SU-DHL-6 (cell line): ENCODE measurements around the gene ENTR1.

Experiments used
- H2AFZ ChIP-seq: fragments of 200-600 bp; sonication (generic); 2 replicates; pipeline ENCODE4 v1.6.1; 2014; ENCODE audit warnings: low read depth, mild to moderate bottlenecking, moderate library complexity, mixed read lengths, antibody characterized with exemption, low read length; ENCODE audit not compliant: severe bottlenecking
- H3F3A ChIP-seq: fragments of 200-600 bp; shearing (Covaris generic); 2 replicates; pipeline ENCODE4 v1.6.0; 2016; ENCODE audit warnings: antibody characterized with exemption, mild to moderate bottlenecking; ENCODE audit not compliant: insufficient read depth
- H3K27ac ChIP-seq: fragments of 200-600 bp; sonication (generic); 2 replicates; pipeline ENCODE4 v1.5.1; 2016; ENCODE audit warnings: low read depth, mild to moderate bottlenecking, low read length, moderate library complexity, mixed read lengths
- H3K27me3 ChIP-seq: fragments of 200-600 bp; sonication (generic), shearing (Covaris generic); 2 replicates; pipeline ENCODE4 v1.6.0; 2014; ENCODE audit warnings: mild to moderate bottlenecking, low read length
- H3K36me3 ChIP-seq: fragments of 200-600 bp; sonication (generic); 2 replicates; pipeline ENCODE4 v1.6.1; 2014; ENCODE audit warnings: mild to moderate bottlenecking, low read length, mixed read lengths
- H3K4me2 ChIP-seq: fragments of 300-600, 200-600 bp; shearing (Covaris generic), sonication (generic); 2 replicates; pipeline ENCODE4 v1.6.0; 2014; ENCODE audit warnings: low read length, low read depth, mild to moderate bottlenecking; ENCODE audit not compliant: poor library complexity, severe bottlenecking
- H3K4me3 ChIP-seq: fragments of 200-600 bp; sonication (generic); 2 replicates; pipeline ENCODE4 v1.5.1; 2014; ENCODE audit warnings: antibody characterized with exemption, low read length, mild to moderate bottlenecking, mixed read lengths; ENCODE audit not compliant: insufficient read depth, poor library complexity, severe bottlenecking
- H3K79me2 ChIP-seq: fragments of 200-600 bp; sonication (generic); 2 replicates; pipeline ENCODE4 v1.6.1; 2014; ENCODE audit warnings: mild to moderate bottlenecking, low read length, moderate library complexity; ENCODE audit not compliant: insufficient read depth
- H3K9ac ChIP-seq: fragments of 200-600 bp; sonication (generic); 2 replicates; pipeline ENCODE4 v1.7.0; 2014; ENCODE audit warnings: mild to moderate bottlenecking, low read length
- H3K9me2 ChIP-seq: fragments of 200-600 bp; sonication (generic); replicated peaks from 2 replicates; pipeline ENCODE4 v1.6.1; 2014; ENCODE audit warnings: low read length; ENCODE audit not compliant: insufficient read depth
- H3K9me3 ChIP-seq: fragments of 200-600 bp; sonication (generic); 2 replicates; pipeline ENCODE4 v1.6.1; 2014; ENCODE audit warnings: low read length, mixed read lengths; ENCODE audit not compliant: insufficient read depth
- H4K20me1 ChIP-seq: fragments of 200-600 bp; sonication (generic); 2 replicates; pipeline ENCODE4 v1.6.1; 2014; ENCODE audit warnings: low read depth, mild to moderate bottlenecking, antibody characterized with exemption, low read length, moderate library complexity, mixed read lengths
- CTCF ChIP-seq: fragments of 200-600 bp; sonication (generic); IDR thresholded peaks from one replicate; pipeline ENCODE4 v1.5.1; 2017; ENCODE audit warnings: antibody characterized with exemption, mild to moderate bottlenecking, low read length, moderate library complexity; ENCODE audit not compliant: insufficient read depth, poor library complexity, severe bottlenecking
- EZH2phosphoT487 ChIP-seq: fragments of 200-600 bp; sonication (generic), shearing (Covaris generic); conservative IDR thresholded peaks from 2 replicates; pipeline ENCODE4 v1.6.1; 2018; ENCODE audit warnings: mild to moderate bottlenecking, antibody characterized with exemption, low read length, moderate library complexity, mixed read lengths

Gene ENTR1

DNA sequence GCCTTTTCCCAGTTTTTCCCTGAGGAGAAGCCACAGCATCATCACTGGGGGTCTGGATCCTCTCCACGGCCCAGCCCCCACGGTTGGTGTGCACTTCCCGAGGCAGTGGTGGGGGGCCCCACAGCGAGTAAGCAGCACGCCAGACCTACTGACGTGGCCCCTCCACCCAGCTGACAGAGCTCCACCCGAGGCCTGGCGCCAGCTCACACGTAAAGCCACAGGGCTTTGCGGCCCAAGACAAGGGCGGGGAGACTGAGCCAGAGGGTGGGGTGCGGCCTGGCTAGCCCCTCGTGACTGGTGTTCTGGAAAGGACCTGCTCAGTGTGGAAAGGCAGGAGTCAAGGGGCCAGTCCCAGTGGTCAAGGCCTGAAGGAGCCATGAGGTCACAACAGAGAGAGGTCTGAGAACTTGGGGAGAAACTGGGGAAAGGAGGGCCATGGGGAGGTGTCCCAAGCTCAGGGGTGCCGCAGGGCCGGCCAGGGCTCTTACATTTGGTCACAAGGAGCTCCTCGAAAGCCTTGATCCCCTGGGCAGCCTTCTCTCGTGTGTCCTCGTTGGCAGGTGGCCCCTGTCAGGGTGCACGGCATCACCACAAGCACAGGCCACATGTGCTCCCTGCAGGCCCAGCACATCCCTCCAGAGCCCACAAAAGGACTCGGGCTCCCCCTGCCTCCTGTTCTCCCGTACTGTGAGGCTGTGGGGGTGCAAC lies 15.9 kb downstream of the ENTR1 start:
- no peak for TF ChIP-seq EZH2phosphoT487
- no peak for TF ChIP-seq CTCF
- Histone ChIP-seq H3K79me2 (peaks cover 18% of the 10 kb centered on the region), H3K4me3 (no peak overlapping the region), H2AFZ (no peak overlapping the region), H3K27me3 (no peaks in the 10 kb centered on the region), H3K36me3 (no peaks in the 10 kb centered on the region; the same call in 1 of the 2 replicates), H3F3A (no peaks in the 10 kb centered on the region), H4K20me1 (no peaks in the 10 kb centered on the region; the same call in 1 of the 2 replicates), H3K9me2 (no peaks in the 10 kb centered on the region), H3K4me2 (no peak overlapping the region), H3K9ac (no peak overlapping the region), H3K9me3 (no peaks in the 10 kb centered on the region), H3K27ac (no peak overlapping the region)

- H3K9me2 ChIP-seq: no peaks in the 10 kb centered on the region
- no peak overlapping the region for H3K4me2 ChIP-seq
- no peak for TF ChIP-seq EZH2phosphoT487
- TF ChIP-seq CTCF: no peak
- H3K36me3 ChIP-seq: no peaks in the 10 kb centered on the region; the same call in 1 of the 2 replicates
- H3K27ac ChIP-seq: no peak overlapping the region
- no peaks in the 10 kb centered on the region for H3K9me3 ChIP-seq
- H3F3A ChIP-seq: no peaks in the 10 kb centered on the region
- no peak overlapping the region for H2AFZ ChIP-seq
- no peak overlapping the region for H3K9ac ChIP-seq
- no peaks in the 10 kb centered on the region for H4K20me1 ChIP-seq
- peaks cover 9% of the 10 kb centered on the region for H3K79me2 ChIP-seq
- no peaks in the 10 kb centered on the region for H3K27me3 ChIP-seq
- H3K4me3 ChIP-seq: no peak overlapping the region
Measured at GRCh38 chr9:136393531-136393930, 16.9 kb downstream of the ENTR1 start.

GRCh38 chr9:136392538-136393449 lies 17.6 kb downstream of the ENTR1 start:
- Histone ChIP-seq H4K20me1 (no peaks in the 10 kb centered on the region), H3K79me2 (peaks cover 1% of the 10 kb centered on the region; the same call in 1 of the 2 replicates), H3K9ac (no peak overlapping the region), H3K9me2 (no peaks in the 10 kb centered on the region), H3K4me2 (no peak overlapping the region), H3K4me3 (no peak overlapping the region), H3K9me3 (no peaks in the 10 kb centered on the region), H3K27me3 (no peaks in the 10 kb centered on the region), H2AFZ (no peak overlapping the region), H3K36me3 (no peaks in the 10 kb centered on the region; the same call in 1 of the 2 replicates), H3F3A (no peaks in the 10 kb centered on the region), H3K27ac (no peak overlapping the region)
- no peak for TF ChIP-seq CTCF
- no peak for TF ChIP-seq EZH2phosphoT487
